ENCODE data around the gene SASH1.

Gene SASH1

DNA sequence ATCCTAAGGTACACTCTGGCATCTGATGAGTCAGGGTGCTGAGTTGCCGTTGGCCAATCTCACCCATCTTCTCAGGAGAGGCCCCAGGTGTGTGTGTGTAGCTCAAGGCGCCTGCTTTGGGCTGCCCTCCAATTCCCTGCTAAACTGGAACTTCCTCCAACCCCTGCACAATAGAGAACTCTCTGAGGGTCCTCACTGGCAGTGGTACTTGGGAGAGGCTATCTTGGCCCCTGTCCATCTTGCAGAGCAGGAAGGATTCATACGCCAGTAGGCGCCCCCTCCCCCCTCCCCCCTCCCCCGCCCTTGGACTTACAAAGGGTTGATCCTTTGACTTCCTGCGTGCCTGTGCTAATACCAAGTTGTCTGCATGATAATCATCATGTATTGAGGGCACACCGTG is 173.6 kb downstream of the SASH1 start:
- no peak for TF ChIP-seq ZNF146 (tag by site-specific recombination; IDR thresholded peaks at IDR 0.05)
- CTCF ChIA-PET: no interaction called here
- no peak overlapping the region for H3K4me3 ChIP-seq (ENCODE audit: low read depth, low read length)

DNA sequence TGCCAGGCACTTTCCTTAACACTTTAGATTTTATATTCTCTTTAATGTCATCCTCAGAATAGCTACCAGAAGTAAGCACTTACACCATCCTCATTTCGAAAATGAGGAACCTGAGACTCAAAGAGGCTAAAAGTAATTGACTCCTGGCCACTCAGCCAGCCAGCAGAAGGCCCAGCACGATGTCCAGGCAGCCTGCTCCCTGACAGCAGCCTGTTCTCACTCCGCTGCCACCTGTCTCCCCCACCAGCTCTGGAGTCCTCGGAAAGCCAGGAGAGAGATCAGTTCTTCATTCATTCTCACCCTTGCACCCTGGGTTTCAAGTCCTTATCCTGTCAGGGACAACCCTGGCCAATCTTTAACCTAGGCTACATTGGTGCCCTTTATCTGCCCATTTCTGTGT is 174.0 kb downstream of the SASH1 start:
- H3K4me1 ChIP-seq (ENCODE audit: control insufficient read depth, insufficient read depth, low read length): no peaks in the 10 kb centered on the region; the same call in 1 of the 2 replicates
- TF ChIP-seq ZNF311 (tag by site-specific recombination; IDR thresholded peaks at IDR 0.05; ENCODE audit: borderline replicate concordance) (no peak), GLIS2 (tag by site-specific recombination; IDR thresholded peaks at IDR 0.05) (no peak), ZNF777 (tag by site-specific recombination; IDR thresholded peaks at IDR 0.05; ENCODE audit: borderline replicate concordance) (no peak), ZNF350 (tag by site-specific recombination; IDR thresholded peaks at IDR 0.05) (no peak), ZNF449 (tag by site-specific recombination; IDR thresholded peaks at IDR 0.05) (no peak), ZNF366 (tag by site-specific recombination; conservative IDR thresholded peaks at IDR 0.05) (no peak), IKZF3 (tag by site-specific recombination; IDR thresholded peaks at IDR 0.05) (no peak), ZBTB17 (tag by site-specific recombination; IDR thresholded peaks at IDR 0.05) (no peak), ZNF292 (tag by site-specific recombination; IDR thresholded peaks at IDR 0.05; ENCODE audit: borderline replicate concordance, low read depth) (no peak), SP3 (tag by site-specific recombination; IDR thresholded peaks at IDR 0.05) (no peak), ZNF558 (tag by site-specific recombination; IDR thresholded peaks at IDR 0.05) (no peak), FEZF1 (tag by site-specific recombination; IDR thresholded peaks at IDR 0.05) (no peak), ZNF473 (tag by site-specific recombination; IDR thresholded peaks at IDR 0.05) (no peak)
- TF ChIP-seq, protein P1, sequence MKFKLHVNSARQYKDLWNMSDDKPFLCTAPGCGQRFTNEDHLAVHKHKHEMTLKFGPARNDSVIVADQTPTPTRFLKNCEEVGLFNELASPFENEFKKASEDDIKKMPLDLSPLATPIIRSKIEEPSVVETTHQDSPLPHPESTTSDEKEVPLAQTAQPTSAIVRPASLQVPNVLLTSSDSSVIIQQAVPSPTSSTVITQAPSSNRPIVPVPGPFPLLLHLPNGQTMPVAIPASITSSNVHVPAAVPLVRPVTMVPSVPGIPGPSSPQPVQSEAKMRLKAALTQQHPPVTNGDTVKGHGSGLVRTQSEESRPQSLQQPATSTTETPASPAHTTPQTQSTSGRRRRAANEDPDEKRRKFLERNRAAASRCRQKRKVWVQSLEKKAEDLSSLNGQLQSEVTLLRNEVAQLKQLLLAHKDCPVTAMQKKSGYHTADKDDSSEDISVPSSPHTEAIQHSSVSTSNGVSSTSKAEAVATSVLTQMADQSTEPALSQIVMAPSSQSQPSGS (tag by site-specific recombination; IDR thresholded peaks at IDR 0.05; ENCODE audit: low read depth): no peak
- TF ChIP-seq, protein P2, sequence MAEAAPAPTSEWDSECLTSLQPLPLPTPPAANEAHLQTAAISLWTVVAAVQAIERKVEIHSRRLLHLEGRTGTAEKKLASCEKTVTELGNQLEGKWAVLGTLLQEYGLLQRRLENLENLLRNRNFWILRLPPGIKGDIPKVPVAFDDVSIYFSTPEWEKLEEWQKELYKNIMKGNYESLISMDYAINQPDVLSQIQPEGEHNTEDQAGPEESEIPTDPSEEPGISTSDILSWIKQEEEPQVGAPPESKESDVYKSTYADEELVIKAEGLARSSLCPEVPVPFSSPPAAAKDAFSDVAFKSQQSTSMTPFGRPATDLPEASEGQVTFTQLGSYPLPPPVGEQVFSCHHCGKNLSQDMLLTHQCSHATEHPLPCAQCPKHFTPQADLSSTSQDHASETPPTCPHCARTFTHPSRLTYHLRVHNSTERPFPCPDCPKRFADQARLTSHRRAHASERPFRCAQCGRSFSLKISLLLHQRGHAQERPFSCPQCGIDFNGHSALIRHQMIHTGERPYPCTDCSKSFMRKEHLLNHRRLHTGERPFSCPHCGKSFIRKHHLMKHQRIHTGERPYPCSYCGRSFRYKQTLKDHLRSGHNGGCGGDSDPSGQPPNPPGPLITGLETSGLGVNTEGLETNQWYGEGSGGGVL (tag by site-specific recombination; IDR thresholded peaks at IDR 0.05): no peak
- H3K36me3 ChIP-seq (ENCODE audit: control insufficient read depth in 2 of 2, insufficient read depth in 1 of 2, low read length in 2 of 2): peaks cover 3 to 33% of the 10 kb centered on the region in 2 experiments; a peak in 1 of 3 replicates
- ChIA-PET POLR2A (no interaction called here), CTCF (no interaction called here)
- H3K9me3 ChIP-seq (ENCODE audit: control insufficient read depth, insufficient read depth, low read depth, low read length): no peaks in the 10 kb centered on the region
- no peak overlapping the region for H3K27ac ChIP-seq (ENCODE audit: extremely low read depth, low read depth, low read length)
- H3K4me3 ChIP-seq (ENCODE audit: low read depth, low read length): no peak overlapping the region

More for the DNA sequence above, 173.6 kb downstream of the SASH1 start:
- POLR2A ChIA-PET: no interaction called here
- Histone ChIP-seq H3K36me3 (ENCODE audit: control insufficient read depth in 2 of 2, insufficient read depth in 1 of 2, low read length in 2 of 2) (peaks cover under 1 to 33% of the 10 kb centered on the region in 2 experiments; a peak in 1 of 3 replicates), H3K4me1 (ENCODE audit: control insufficient read depth, insufficient read depth, low read length) (no peaks in the 10 kb centered on the region; the same call in 1 of the 2 replicates), H3K27ac (ENCODE audit: extremely low read depth, low read depth, low read length) (no peak overlapping the region), H3K9me3 (ENCODE audit: control insufficient read depth, insufficient read depth, low read depth, low read length) (no peaks in the 10 kb centered on the region)

- Histone ChIP-seq H3K9me3 (ENCODE audit: control insufficient read depth, insufficient read depth, low read depth, low read length) (no peaks in the 10 kb centered on the region), H3K4me1 (ENCODE audit: control insufficient read depth, insufficient read depth, low read length) (no peaks in the 10 kb centered on the region; the same call in 1 of the 2 replicates), H3K4me3 (ENCODE audit: low read depth, low read length) (no peak overlapping the region), H3K36me3 (ENCODE audit: control insufficient read depth in 2 of 2, insufficient read depth in 1 of 2, low read length in 2 of 2) (peaks cover 3 to 33% of the 10 kb centered on the region in 2 experiments; a peak in 1 of 3 replicates), H3K27ac (ENCODE audit: extremely low read depth, low read depth, low read length) (no peak overlapping the region)
- ChIA-PET POLR2A (no interaction called here), CTCF (no interaction called here)
- TF ChIP-seq, protein P3, sequence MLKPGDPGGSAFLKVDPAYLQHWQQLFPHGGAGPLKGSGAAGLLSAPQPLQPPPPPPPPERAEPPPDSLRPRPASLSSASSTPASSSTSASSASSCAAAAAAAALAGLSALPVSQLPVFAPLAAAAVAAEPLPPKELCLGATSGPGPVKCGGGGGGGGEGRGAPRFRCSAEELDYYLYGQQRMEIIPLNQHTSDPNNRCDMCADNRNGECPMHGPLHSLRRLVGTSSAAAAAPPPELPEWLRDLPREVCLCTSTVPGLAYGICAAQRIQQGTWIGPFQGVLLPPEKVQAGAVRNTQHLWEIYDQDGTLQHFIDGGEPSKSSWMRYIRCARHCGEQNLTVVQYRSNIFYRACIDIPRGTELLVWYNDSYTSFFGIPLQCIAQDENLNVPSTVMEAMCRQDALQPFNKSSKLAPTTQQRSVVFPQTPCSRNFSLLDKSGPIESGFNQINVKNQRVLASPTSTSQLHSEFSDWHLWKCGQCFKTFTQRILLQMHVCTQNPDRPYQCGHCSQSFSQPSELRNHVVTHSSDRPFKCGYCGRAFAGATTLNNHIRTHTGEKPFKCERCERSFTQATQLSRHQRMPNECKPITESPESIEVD (tag by site-specific recombination; IDR thresholded peaks at IDR 0.05): no peak
- TF ChIP-seq ZNF510 (tag by site-specific recombination; IDR thresholded peaks at IDR 0.05; ENCODE audit: insufficient replicate concordance) (no peak), ZFP3 (tag by site-specific recombination; IDR thresholded peaks at IDR 0.05; ENCODE audit: low read depth) (no peak), ZNF610 (tag by site-specific recombination; IDR thresholded peaks at IDR 0.05; ENCODE audit: borderline replicate concordance) (no peak), ZNF362 (tag by site-specific recombination; IDR thresholded peaks at IDR 0.05) (no peak)
- TF ChIP-seq, protein P4, sequence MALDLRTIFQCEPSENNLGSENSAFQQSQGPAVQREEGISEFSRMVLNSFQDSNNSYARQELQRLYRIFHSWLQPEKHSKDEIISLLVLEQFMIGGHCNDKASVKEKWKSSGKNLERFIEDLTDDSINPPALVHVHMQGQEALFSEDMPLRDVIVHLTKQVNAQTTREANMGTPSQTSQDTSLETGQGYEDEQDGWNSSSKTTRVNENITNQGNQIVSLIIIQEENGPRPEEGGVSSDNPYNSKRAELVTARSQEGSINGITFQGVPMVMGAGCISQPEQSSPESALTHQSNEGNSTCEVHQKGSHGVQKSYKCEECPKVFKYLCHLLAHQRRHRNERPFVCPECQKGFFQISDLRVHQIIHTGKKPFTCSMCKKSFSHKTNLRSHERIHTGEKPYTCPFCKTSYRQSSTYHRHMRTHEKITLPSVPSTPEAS (tag by site-specific recombination; IDR thresholded peaks at IDR 0.05): no peak
Measured at GRCh38 chr6:148517470-148517869, 174.8 kb downstream of the SASH1 start.

Measured in HEK293 (cell line).